Posterior cingulate gyrus (tissue), 11 donors: Measurements from ENCODE around the gene PLK3.

Experiments used
- DNase-seq, 10 donors: peaks; one replicate each; pipeline versions ENCODE4 v3.0.0 to v3.0.0-alpha.2; 2020 to 2021; ENCODE audit warnings: mixed read lengths in 3 of 10
- intact Hi-C: fragments of 100-400 bp; cut with DNase I; formaldehyde crosslinking; loops from one replicate; pipeline ENCODE4 v1.15.1; 2023

Gene PLK3

GRCh38 chr1:44842862-44843655 is 42.9 kb downstream of the PLK3 start, which contains the start of gene PTCH2:
PTCH2 (minus strand) TSS chr1:44843253; CDS start chr1:44842932, 321 bp downstream.
- DNase-seq = peak in 9 of 10 donors; percentile 49 to 93 (median 67)
- intact Hi-C loops = no loop called here

DNA sequence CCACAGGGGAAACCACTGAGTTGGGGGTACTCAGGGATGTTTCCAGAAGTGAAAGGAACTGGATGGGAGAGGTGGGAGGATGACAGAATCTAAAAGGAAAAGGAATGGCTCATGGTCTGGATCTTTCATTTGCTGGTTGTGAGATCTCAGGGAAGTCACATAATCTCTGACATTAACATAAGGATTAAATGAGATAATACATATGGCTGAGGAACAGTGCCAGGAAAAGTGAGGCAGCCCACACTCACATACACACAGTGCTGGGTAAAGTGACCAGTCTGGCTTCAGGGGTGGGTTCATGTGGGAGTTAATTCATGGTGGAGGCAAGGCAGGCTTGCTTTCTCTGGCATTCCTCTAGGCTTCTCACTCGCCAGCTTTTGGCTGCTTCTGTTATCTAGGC is 46.8 kb downstream of the PLK3 start:
- no peak for DNase-seq
- intact Hi-C loops = no loop called here

DNA sequence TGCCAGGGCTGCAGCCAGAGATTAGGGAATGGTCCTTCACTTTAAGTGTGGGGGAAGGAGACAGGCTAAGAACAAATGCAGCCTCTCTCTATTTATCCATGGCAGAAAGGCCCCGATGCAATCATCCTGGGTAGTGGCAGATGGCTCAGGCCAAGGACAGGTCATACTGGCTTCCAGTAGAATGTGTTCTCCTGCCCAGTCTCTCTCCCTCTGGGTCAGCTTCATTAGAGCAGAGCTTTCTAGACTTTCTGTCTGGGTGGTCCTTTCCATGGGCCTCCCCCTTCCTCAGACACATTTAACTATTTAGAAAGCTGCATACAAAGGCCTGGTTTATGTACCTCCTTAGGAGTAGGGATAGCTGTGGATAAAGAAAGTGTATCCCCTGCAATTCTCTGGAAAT is 47.7 kb downstream of the PLK3 start:
- intact Hi-C loops = no loop called here
- no peak for DNase-seq

DNA sequence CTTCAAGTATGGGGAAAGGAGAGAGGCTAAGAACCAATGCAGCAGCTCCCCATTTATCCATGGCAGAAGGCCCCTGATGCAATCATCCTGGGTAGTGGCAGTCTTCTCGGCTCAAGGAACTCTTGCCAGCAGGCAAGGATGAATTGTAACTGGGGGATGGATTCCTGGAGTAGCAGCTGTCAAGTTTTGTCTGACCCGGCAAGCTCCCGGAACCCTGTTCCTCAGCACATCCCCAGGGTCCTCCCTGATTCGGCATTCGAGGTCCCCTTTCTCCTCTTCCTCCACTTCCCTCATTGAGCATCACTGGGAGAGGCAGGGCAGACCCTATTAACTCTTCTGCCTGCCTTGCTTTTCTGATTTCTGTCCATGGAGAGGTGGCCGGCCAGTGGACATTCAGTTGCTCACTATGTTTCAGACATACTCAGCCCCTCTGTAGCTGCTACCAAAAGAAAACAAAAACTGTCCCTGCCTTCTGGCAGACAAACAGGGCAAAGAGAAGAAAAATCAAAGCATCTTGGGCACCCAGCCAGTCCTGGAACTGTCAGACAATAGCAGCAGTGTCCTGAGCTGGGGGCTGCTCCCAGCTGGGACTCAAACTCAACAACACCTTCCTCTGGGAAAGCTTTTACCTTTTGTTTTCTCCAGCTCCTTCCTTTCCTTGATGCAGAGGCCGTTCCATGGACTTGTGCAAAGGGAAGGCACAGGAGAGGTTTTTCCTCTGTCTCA is 48.4 kb downstream of the PLK3 start:
- DNase-seq = peak in 3 of 10 donors; percentile 23 to 62 (median 50)

DNA sequence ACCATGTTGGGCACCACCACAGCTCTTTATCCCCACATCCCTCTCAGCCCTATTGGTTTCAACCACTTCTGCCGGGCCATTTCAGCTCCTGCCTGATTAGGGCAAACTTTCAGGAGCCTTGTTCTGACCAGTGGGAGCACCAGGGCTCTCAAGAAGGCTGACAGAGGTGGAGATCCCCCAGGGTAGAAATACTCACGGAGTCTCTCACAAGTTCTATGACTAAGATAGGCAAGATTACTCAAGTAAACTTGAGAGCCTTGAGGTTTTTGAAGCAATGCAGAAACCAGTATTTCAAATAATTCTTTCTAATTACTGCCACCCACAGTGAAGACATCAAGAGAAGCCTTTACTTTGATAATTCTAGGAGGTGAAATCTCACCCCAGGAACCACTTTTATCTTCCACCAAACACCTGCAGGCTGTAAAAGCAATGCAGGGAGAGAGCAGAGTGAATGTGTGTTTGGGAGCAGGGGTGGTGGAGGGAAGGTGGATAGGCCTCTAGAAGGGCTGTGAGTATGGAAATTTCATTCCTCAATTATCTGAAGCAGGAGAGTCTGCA is 49.5 kb downstream of the PLK3 start:
- DNase-seq = no peak
- intact Hi-C loops = no loop called here

More for the DNA sequence above, 48.4 kb downstream of the PLK3 start:
- intact Hi-C loops = no loop called here

DNA sequence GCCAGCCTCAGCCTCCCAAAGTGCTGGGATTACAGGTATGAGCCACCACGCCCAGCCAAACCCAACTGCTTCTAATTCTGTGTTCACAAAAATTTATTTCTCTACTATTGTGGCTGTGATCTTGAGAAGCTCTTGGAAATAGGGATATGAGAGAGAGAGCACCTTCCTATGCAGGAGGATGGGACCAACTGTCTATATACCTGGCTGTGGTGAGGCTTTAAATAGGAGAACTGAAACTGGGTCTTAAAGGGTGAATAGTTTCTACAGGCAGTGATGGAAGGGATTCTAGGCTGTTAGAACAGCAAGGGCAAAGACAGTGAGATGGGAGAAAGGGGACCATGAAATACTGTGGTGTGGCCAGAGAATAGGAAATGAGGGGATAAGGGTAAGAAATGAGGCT is 51.1 kb downstream of the PLK3 start:
- DNase-seq = no peak
- intact Hi-C loops = no loop called here

DNA sequence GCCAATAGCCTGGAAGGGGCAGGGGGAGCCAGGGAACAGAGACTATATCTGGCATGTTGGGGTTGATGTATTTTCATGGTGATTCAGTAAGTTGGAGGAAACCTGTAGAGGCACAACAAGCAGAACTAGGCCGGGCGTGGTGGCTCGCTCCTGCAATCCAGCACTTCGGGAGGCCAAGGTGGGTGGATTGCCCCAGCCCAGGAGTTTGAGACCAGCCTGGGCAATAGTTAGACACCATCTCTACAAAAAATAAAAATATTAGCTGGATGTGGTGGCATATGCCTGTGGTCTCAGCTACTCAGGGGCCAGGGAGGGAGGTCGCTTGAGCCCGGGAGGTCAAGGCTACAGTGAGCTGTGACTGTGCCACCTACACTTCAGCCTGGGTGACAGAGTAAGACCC is 53.0 kb downstream of the PLK3 start:
- DNase-seq = no peak
- intact Hi-C loops = no loop called here

DNA sequence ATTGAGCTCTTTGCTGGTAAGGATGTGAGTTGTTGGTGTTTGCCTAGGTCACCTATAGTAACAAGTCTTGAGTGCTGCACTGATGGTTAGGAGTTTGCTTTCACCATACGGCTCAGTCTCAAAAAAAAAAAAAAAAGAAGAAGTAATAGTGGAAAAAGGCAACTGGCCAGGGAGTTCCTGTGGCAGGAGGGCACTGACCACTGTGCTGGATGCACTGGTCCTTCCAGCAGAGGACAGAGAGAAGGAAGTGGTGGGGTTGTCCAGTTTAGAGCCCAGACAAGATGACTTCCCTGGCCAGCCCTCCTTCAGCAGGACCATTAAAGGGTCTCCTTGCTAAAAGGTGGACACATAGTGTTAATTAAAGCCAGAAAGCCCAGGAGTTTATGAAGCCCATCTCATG is 54.8 kb downstream of the PLK3 start:
- intact Hi-C loops = no loop called here
- no peak for DNase-seq
